Bone marrow (tissue), 2 donors: ENCODE measurements around the gene NDE1.
A peak's percentile ranks its signal among the peaks of the same experiment; 100 is the strongest.

Source experiments
- DNase-seq, 2 donors: peaks; one replicate each; lab custom pipeline; 2025; lab: John Stamatoyannopoulos, UW

NDE1 gene

GRCh38 chr16:15739464-15739863, 89.4 kb downstream of the NDE1 start:
- DNase-seq: no peak

GRCh38 chr16:15739950-15740349, 89.9 kb downstream of the NDE1 start:
- no peak for DNase-seq

GRCh38 chr16:15741207-15741871, 91.3 kb downstream of the NDE1 start:
- no peak for DNase-seq

- DNase-seq: no peak
Observed at GRCh38 chr16:15742716-15743115, 92.7 kb downstream of the NDE1 start.

GRCh38 chr16:15743657-15744056, 93.6 kb downstream of the NDE1 start:
- no peak for DNase-seq

- DNase-seq: no peak
Observed at GRCh38 chr16:15746332-15746731, 96.3 kb downstream of the NDE1 start.

- no peak for DNase-seq
Observed at GRCh38 chr16:15747937-15748336, 97.9 kb downstream of the NDE1 start.

- DNase-seq: no peak
Observed at GRCh38 chr16:15748654-15749053, 98.6 kb downstream of the NDE1 start.

GRCh38 chr16:15749371-15749770, 99.3 kb downstream of the NDE1 start:
- no peak for DNase-seq

GRCh38 chr16:15749985-15750384, 99.9 kb downstream of the NDE1 start:
- DNase-seq: no peak

- DNase-seq: no peak
Observed at GRCh38 chr16:15751940-15752339, 101.9 kb downstream of the NDE1 start.

GRCh38 chr16:15752717-15753488, 102.9 kb downstream of the NDE1 start:
- DNase-seq: no peak

GRCh38 chr16:15754821-15755534, 104.9 kb downstream of the NDE1 start:
- DNase-seq: no peak

- DNase-seq: no peak
Observed at GRCh38 chr16:15757077-15757386, 107.0 kb downstream of the NDE1 start.

- DNase-seq: no peak
Observed at GRCh38 chr16:15757630-15758251, 107.7 kb downstream of the NDE1 start.

GRCh38 chr16:15759070-15759469, 109.0 kb downstream of the NDE1 start:
- DNase-seq: no peak

GRCh38 chr16:15760129-15760528, 110.1 kb downstream of the NDE1 start:
- DNase-seq: no peak

GRCh38 chr16:15764112-15764511, 114.1 kb downstream of the NDE1 start:
- no peak for DNase-seq

GRCh38 chr16:15765116-15765515, 115.1 kb downstream of the NDE1 start:
- DNase-seq: no peak

- peak in 1 of 2 donors; percentile 41 for DNase-seq
Observed at GRCh38 chr16:15765880-15766279, 115.8 kb downstream of the NDE1 start.

- DNase-seq: no peak
Observed at GRCh38 chr16:15766918-15767317, 116.9 kb downstream of the NDE1 start.

GRCh38 chr16:15768201-15768600, 118.2 kb downstream of the NDE1 start:
- no peak for DNase-seq

GRCh38 chr16:15769239-15769638, 119.2 kb downstream of the NDE1 start:
- no peak for DNase-seq
